ENCODE results near the gene PLEKHG2. TPM values are rescaled to one million over a fixed set of nuclear protein-coding genes. Genes with fewer than 3 reads are reported as not detected.

The PLEKHG2 gene
- total RNA-seq, 1 experiment from 2014 or later: 29.0 TPM

DNA sequence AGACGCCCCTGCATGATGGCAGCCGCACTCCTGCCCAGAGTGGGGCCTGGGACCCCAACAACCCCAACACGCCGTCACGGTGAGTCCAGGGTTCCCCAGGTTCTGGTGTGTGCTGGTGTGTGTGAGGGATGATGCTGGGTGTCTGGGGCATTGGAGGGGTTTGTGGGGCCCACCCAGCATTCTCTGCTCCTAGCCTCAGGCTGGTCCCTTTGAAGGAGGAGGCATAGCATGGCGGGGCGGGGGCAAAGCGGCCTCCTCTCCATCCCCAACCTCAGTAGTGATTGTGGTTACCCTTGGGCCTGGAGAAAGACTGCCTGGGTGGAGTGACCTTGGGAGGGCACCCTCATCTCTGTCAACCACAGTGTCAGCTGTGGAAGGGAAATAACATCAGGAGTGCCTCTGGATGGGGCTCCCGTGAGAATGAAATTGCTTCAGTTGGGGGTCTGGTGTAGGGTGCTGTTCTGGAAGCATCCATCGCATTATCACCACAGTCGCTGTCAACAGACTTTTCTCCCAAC lies 61.0 kb downstream of the PLEKHG2 start (continued):
- TF ChIP-seq JUND (IDR thresholded peaks at IDR 0.05) (no peak), CBX3 (IDR thresholded peaks at IDR 0.05; ENCODE audit: low read depth) (no peak), CEBPB (IDR thresholded peaks at IDR 0.05; ENCODE audit: low read depth) (no peak), FOSL1 (IDR thresholded peaks at IDR 0.05; ENCODE audit: low read depth) (no peak), ZFX (IDR thresholded peaks at IDR 0.05) (no peak), ZNF274 (IDR thresholded peaks at IDR 0.05; ENCODE audit: low read depth, low read length) (no peak)
- TF ChIP-seq, protein P1, sequence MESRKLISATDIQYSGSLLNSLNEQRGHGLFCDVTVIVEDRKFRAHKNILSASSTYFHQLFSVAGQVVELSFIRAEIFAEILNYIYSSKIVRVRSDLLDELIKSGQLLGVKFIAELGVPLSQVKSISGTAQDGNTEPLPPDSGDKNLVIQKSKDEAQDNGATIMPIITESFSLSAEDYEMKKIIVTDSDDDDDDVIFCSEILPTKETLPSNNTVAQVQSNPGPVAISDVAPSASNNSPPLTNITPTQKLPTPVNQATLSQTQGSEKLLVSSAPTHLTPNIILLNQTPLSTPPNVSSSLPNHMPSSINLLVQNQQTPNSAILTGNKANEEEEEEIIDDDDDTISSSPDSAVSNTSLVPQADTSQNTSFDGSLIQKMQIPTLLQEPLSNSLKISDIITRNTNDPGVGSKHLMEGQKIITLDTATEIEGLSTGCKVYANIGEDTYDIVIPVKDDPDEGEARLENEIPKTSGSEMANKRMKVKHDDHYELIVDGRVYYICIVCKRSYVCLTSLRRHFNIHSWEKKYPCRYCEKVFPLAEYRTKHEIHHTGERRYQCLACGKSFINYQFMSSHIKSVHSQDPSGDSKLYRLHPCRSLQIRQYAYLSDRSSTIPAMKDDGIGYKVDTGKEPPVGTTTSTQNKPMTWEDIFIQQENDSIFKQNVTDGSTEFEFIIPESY (IDR thresholded peaks at IDR 0.05; ENCODE audit: extremely low read depth, insufficient replicate concordance, low read length): no peak

DNA sequence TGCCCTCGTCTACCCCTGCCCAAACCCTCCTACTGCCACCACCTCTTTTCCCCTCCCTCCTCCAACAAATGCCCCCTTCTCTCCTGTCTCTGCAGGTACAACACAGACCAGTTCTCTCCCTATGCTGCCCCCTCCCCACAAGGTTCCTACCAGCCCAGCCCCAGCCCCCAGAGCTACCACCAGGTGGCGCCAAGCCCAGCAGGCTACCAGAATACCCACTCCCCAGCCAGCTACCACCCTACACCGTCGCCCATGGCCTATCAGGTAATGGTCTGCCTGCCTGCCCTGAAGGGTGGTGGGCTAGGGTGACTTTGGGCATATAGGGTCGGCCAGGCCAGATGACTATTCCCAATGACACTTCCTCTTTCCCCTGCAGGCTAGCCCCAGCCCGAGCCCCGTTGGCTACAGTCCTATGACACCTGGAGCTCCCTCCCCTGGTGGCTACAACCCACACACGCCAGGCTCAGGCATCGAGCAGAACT lies 61.7 kb downstream of the PLEKHG2 start:
- H3K4me2 ChIP-seq (ENCODE audit: low read length): no peak overlapping the region
- ATAC-seq (peak; percentile 82), DNase-seq (ENCODE audit: low read depth, low spot score) (no peak)
- no peaks in the 10 kb centered on the region for H4K20me1 ChIP-seq (ENCODE audit: insufficient read depth)
- H3K9me3 ChIP-seq (ENCODE audit: control insufficient read depth in 1 of 2, insufficient read depth in 1 of 2, low read depth in 1 of 2, low read length in 2 of 2): no peaks in the 10 kb centered on the region
- POLR2A ChIA-PET: interaction anchor here (2.4 kb wide), 1 partner anchor 38 kb away, joined by 8 read pairs; the partner anchor contains the start of gene RPS16
- H3K4me1 ChIP-seq (ENCODE audit: control insufficient read depth in 1 of 2, insufficient read depth in 2 of 2, low read length in 2 of 2): no peaks in the 10 kb centered on the region
- H3K4me3 ChIP-seq (replicated peaks in 1 of 2; ENCODE audit: low read depth in 1 of 2, low read length in 2 of 2): no peak overlapping the region
- no peaks in the 10 kb centered on the region for H3K9me2 ChIP-seq (ENCODE audit: insufficient read depth)
- CTCF ChIA-PET: interaction anchor here (0.7 to 3.5 kb wide), 8 partner anchors 9 to 198 kb away, joined by 3 to 24 read pairs (median 4); partner anchors contain the start of genes EID2 and EID2B
- H2AFZ ChIP-seq (ENCODE audit: low read depth, low read length, poor library complexity, severe bottlenecking): no peak overlapping the region
- H3K9ac ChIP-seq (ENCODE audit: low read length): no peak overlapping the region
- no peaks in the 10 kb centered on the region for H3K79me2 ChIP-seq (ENCODE audit: insufficient read depth, low read length)
- RAD21 ChIA-PET (ENCODE audit: low non-redundant PET in 1 of 2, low total read pairs in 2 of 2, uncharacterized antibody in 2 of 2, unreplicated experiment in 2 of 2): interaction anchor here in 1 of 2 experiments (0.6 kb wide), 1 partner anchor 29 kb away, joined by 3 read pairs; the partner anchor contains the start of gene SUPT5H
- TF ChIP-seq, protein P2, sequence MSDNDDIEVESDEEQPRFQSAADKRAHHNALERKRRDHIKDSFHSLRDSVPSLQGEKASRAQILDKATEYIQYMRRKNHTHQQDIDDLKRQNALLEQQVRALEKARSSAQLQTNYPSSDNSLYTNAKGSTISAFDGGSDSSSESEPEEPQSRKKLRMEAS (IDR thresholded peaks at IDR 0.05): no peak
- TF ChIP-seq RAD21 (IDR thresholded peaks at IDR 0.05; ENCODE audit: low read depth) (peak; percentile 34; the same call in 1 of the 2 replicates), YY1 (IDR thresholded peaks at IDR 0.05; ENCODE audit: extremely low read depth, insufficient replicate concordance, low read depth, low read length) (no peak)
- TF ChIP-seq, protein P3, sequence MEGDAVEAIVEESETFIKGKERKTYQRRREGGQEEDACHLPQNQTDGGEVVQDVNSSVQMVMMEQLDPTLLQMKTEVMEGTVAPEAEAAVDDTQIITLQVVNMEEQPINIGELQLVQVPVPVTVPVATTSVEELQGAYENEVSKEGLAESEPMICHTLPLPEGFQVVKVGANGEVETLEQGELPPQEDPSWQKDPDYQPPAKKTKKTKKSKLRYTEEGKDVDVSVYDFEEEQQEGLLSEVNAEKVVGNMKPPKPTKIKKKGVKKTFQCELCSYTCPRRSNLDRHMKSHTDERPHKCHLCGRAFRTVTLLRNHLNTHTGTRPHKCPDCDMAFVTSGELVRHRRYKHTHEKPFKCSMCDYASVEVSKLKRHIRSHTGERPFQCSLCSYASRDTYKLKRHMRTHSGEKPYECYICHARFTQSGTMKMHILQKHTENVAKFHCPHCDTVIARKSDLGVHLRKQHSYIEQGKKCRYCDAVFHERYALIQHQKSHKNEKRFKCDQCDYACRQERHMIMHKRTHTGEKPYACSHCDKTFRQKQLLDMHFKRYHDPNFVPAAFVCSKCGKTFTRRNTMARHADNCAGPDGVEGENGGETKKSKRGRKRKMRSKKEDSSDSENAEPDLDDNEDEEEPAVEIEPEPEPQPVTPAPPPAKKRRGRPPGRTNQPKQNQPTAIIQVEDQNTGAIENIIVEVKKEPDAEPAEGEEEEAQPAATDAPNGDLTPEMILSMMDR (IDR thresholded peaks at IDR 0.05 in 2 of 3, conservative IDR thresholded peaks at IDR 0.05 in 1 of 3; ENCODE audit: borderline replicate concordance in 1 of 3, insufficient read depth in 1 of 3, low read depth in 2 of 3, low read length in 2 of 3): peak; percentile 45 to 91 (median 87); a peak in 5 of 6 replicates
- H3K27me3 ChIP-seq (ENCODE audit: insufficient read depth, low read length): no peaks in the 10 kb centered on the region
- H3K27ac ChIP-seq (ENCODE audit: low read depth, low read length): no peak overlapping the region
- intact Hi-C loops (cut with micrococcal nuclease): loop anchor here (1.0 kb wide), 2 partner anchors 58 to 198 kb away; partner anchors contain the start of gene EID2B
- H3K36me3 ChIP-seq (ENCODE audit: control insufficient read depth in 1 of 2, insufficient read depth in 2 of 2, low read length in 2 of 2): peaks cover 40 to 62% of the 10 kb centered on the region in 2 experiments; a peak in 3 of 4 replicates
- BruUV-seq (replicated peaks): no TSS peak
